Psoas muscle (tissue), 8 donors: ENCODE measurements around the gene IQCE. TPM values are rescaled to one million over a fixed set of nuclear protein-coding genes. Genes with fewer than 3 reads are reported as not detected.

Experiments
- ATAC-seq, 4 donors: fragments of 200-7000 bp; cut with Tn5 transposase; one replicate each; pipeline ENCODE4 v1.9.1; 2020; ENCODE audit warnings: moderate library complexity in 3 of 4, mild to moderate bottlenecking in 2 of 4
- DNase-seq, 2 donors: peaks; one replicate each; pipeline ENCODE4 v3.0.0-alpha.2; 2020
- H3K27ac ChIP-seq: fragments of 200-600 bp; one replicate; pipeline ENCODE4 v1.8.0; 2022
- H3K27me3 ChIP-seq, 3 donors: fragments of 200-600 bp in 1 of 3; one replicate each; pipeline versions ENCODE4 v1.6.1 to v1.8.0; 2013 to 2022; ENCODE audit warnings: low read length in 2 of 3, mild to moderate bottlenecking in 2 of 3, moderate library complexity in 1 of 3; ENCODE audit not compliant: insufficient read depth in 3 of 3
- H3K36me3 ChIP-seq, 2 donors: fragments of 200-600 bp in 1 of 2; one replicate each; pipeline versions ENCODE4 v1.6.1 to v1.8.0; 2013 to 2022; ENCODE audit warnings: low read depth in 1 of 2, mild to moderate bottlenecking in 1 of 2, moderate library complexity in 1 of 2; ENCODE audit not compliant: insufficient read depth in 1 of 2
- H3K4me1 ChIP-seq: fragments of 200-600 bp; one replicate; pipeline ENCODE4 v1.8.0; 2022
- H3K4me3 ChIP-seq: fragments of 200-600 bp; one replicate; pipeline ENCODE4 v1.8.0; 2022; ENCODE audit warnings: mild to moderate bottlenecking
- H3K9me3 ChIP-seq: fragments of 200-600 bp; one replicate; pipeline ENCODE4 v1.8.0; 2022
- WGBS, 3 donors: extraction: QIAGEN DNeasy Blood & Tissue Kit; methylation state at CpG; one replicate each; pipeline versions ENCODE4 v1.1.6 to v1.1.7; 2013; 5-methylcytosine and 5-hydroxymethylcytosine counted together
- intact Hi-C, 2 donors: fragments of 100-400 bp; cut with DNase I; formaldehyde crosslinking; loops; one replicate each; pipeline versions ENCODE4 v1.11.0 to v1.14.2; 2022
- polyA plus RNA-seq, 3 donors: library from polyadenylated mRNA; stranded (reverse); fragments of 200-250 nt; gene quantifications; one replicate each; pipeline ENCODE4 v1.2.3, GENCODE V29; 2013
- total RNA-seq, 4 donors: library from RNA; stranded (reverse); fragmentation: NEBNext Ultra II Directional in 2 of 4; extraction: Animal tissue kit (Norgen Biotek cat#: 25700) in 2 of 4; gene quantifications; one replicate each; pipeline versions ENCODE4 v1.2.1 to v1.2.4, GENCODE V29; 2021 to 2023
- TF ChIP-seq, protein P1 (sequence below): fragments of 200-600 bp; IDR thresholded peaks from one replicate; pipeline ENCODE4 v1.8.0; 2022; ENCODE audit warnings: antibody characterized with exemption
- donor health status: healthy with polysubstance abuse.
- donor health status: DM: no; HTN: no; CAD: no; lungs with moderate emphysema.
- donor health status: Bipolar disorder and iron deficiency.
- donor health status: healthy.
- donor health status: DM: yes; HTN: yes; CAD: no.
- donor health status: DM: no; HTN: no; CAD: no.
- donor health status: DM: no; HTN: no; CAD: no.
- donor health status: DM: yes; HTN: yes; CAD: no.

IQCE gene
- total and polyA plus RNA-seq, 7 donors: 2.4 to 9.6 (median 6.6) TPM

DNA sequence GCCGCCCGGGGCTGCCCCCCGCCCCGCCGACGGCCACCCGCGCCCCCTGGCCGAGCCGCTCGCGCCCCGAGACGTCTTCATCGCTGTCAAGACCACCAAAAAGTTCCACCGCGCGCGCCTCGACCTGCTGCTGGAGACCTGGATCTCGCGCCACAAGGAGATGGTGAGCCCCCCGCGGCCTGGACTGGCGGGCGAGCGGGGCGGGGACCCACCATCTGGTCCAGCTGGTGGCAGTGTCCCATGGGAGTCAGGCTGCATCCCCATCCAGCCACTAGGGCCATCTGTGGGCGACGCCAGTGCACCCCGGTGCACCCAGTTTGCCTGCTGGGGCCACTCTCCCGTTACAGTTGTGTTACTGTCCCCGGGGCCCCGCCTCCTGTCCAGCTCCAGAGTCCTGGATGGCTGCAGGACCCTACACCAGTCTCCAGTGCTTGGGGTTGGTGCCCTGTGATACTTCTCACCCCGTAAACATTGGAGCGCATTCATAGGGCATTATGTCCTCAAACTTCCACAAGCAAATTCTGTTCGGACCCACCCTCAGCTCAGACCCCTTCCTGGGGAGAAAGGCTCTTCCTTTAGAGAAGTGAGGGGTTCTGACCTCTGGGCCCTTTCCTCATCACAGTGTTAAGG is 38.5 kb upstream of the IQCE start:
- no peaks in the 10 kb centered on the region for H3K9me3 ChIP-seq
- TF ChIP-seq, protein P1, sequence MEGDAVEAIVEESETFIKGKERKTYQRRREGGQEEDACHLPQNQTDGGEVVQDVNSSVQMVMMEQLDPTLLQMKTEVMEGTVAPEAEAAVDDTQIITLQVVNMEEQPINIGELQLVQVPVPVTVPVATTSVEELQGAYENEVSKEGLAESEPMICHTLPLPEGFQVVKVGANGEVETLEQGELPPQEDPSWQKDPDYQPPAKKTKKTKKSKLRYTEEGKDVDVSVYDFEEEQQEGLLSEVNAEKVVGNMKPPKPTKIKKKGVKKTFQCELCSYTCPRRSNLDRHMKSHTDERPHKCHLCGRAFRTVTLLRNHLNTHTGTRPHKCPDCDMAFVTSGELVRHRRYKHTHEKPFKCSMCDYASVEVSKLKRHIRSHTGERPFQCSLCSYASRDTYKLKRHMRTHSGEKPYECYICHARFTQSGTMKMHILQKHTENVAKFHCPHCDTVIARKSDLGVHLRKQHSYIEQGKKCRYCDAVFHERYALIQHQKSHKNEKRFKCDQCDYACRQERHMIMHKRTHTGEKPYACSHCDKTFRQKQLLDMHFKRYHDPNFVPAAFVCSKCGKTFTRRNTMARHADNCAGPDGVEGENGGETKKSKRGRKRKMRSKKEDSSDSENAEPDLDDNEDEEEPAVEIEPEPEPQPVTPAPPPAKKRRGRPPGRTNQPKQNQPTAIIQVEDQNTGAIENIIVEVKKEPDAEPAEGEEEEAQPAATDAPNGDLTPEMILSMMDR: no peak
- WGBS, 3 donors: 3 to 6% (median 3%) methylated on average over 26 to 37 of the region's 37 CpGs
- ATAC-seq (no peak), DNase-seq (peak in 1 of 2 donors; percentile 39)
- no peak overlapping the region for H3K27ac ChIP-seq
- peaks cover 0 to 23% (median 22%) of the 10 kb centered on the region in 3 donors for H3K27me3 ChIP-seq
- H3K4me1 ChIP-seq: peaks cover 11% of the 10 kb centered on the region
- peak overlapping the region; percentile 60 for H3K4me3 ChIP-seq
- intact Hi-C loops: no loop called here
- H3K36me3 ChIP-seq: no peaks in the 10 kb centered on the region

DNA sequence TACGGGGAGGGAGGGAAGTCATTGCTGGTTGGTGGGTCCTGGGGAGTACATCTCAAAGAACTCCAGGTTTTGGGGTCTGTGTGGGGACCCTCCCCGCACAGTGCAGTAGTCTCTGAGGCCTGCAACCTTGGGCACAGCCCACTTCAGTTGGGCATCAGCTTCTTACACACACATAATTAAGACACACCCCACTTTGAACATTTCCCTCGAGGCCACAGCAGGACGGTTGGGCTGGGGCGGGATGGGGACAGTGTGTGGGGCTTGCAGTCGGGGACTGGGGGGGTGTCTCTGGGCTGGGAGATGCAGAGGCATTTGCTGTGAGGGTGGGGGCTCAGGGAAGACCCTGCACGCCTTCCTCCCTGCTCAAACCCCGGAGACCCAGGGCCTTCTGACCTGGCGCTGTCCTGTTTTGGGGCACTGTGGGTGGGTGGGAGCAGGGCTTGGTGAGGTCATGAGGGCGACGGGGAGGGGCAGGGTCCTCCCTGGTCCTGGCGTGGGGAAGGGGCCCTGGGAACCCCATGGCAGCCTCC is 38.0 kb upstream of the IQCE start:
- peaks cover 0 to 26% (median 23%) of the 10 kb centered on the region in 3 donors for H3K27me3 ChIP-seq
- peaks cover 11% of the 10 kb centered on the region for H3K4me1 ChIP-seq
- no peaks in the 10 kb centered on the region for H3K9me3 ChIP-seq
- intact Hi-C loops: no loop called here
- ATAC-seq (no peak), DNase-seq (no peak)
- H3K36me3 ChIP-seq: no peaks in the 10 kb centered on the region
- 26 to 39% (median 29%) methylated on average over 12 of the region's 12 CpGs for WGBS, 3 donors
- H3K27ac ChIP-seq: no peak overlapping the region
- peak overlapping the region; percentile 60 for H3K4me3 ChIP-seq
- TF ChIP-seq, protein P1: no peak

DNA sequence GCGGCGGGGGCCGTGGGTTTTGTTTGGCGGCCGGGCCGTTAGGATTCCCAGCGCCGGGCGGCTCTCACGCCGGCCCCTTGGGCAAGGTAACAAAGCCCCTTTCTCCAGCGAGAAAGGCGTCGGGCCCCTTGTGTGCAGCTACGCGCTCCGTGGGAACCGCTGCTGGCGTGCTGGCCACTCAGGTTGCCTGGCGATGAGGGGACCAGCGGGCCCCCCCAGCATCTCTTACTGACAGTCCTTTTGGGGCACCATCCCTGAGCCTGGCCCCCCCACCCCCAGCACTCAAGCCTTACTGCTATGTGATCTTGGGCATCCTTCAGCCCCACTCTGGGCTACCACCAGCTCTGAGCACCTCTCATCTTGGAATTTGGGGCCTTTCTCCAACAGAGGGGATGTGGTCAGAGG is 37.4 kb upstream of the IQCE start:
- H3K27me3 ChIP-seq: peaks cover 0 to 28% (median 25%) of the 10 kb centered on the region in 3 donors
- TF ChIP-seq, protein P1: no peak
- DNase-seq (no peak), ATAC-seq (no peak)
- 21 to 58% (median 42%) methylated on average over 16 to 21 of the region's 21 CpGs for whole genome bisulfite sequencing, 3 donors
- H3K36me3 ChIP-seq: no peaks in the 10 kb centered on the region
- no peak overlapping the region for H3K27ac ChIP-seq
- peaks cover 11% of the 10 kb centered on the region for H3K4me1 ChIP-seq
- intact Hi-C loops: no loop called here
- H3K9me3 ChIP-seq: no peaks in the 10 kb centered on the region
- H3K4me3 ChIP-seq: peak overlapping the region; percentile 60

DNA sequence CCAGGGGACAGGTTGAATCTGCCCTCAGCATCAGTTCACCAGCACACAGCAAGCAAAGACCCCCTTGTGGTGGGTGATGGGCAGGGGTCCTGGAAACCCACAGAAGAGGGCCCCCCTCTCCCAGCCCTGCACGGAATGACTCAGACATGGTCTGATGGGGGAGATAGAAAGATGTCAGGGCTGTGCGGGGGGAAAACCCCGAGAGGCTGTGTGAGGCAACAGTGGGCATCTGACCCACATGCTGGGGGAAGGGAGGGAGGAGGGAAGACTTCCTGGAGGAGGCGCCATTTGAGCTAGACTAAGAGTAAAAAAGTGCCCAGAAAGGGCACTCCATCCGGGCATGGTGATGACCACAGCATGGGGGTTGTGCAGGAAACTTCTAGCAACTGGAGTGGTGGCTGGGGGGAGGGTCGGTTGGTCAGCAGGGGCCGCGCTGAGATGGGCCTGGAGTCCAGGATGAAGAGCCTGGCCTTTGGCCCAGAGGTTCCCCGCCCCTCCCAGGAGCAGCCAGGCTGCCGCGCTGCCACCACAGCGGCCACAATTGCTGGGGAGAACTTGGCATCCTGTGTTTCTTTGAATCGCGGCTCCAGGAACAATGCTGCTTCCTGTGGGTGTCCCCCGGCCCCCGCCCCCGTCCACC is 36.7 kb upstream of the IQCE start:
- Histone ChIP-seq H3K4me3 (peak overlapping the region; percentile 60), H3K27ac (no peak overlapping the region), H3K36me3 (no peaks in the 10 kb centered on the region), H3K27me3 (peaks cover 0 to 28% (median 25%) of the 10 kb centered on the region in 3 donors), H3K9me3 (no peaks in the 10 kb centered on the region), H3K4me1 (peaks cover 11% of the 10 kb centered on the region)
- intact Hi-C loops: no loop called here
- WGBS, 3 donors: 23 to 28% (median 27%) methylated on average over 16 to 17 of the region's 17 CpGs
- TF ChIP-seq, protein P1: no peak
- ATAC-seq: no peak
- DNase-seq: peak in 1 of 2 donors; percentile 50
